ENCODE measurements around the gene PLK5. TPM values are rescaled to one million over a fixed set of nuclear protein-coding genes. Genes with fewer than 3 reads are reported as not detected.

The PLK5 gene
- polyA plus RNA-seq, 1 donor from 2014 or later: 3.6 TPM

GRCh38 chr19:1514295-1514661 is 9.6 kb upstream of the PLK5 start:
- no peaks in the 10 kb centered on the region for H3K9me3 ChIP-seq (ENCODE audit: low read length)
- no peak overlapping the region for H3K4me3 ChIP-seq (ENCODE audit: low read length)
- H2AFZ ChIP-seq (ENCODE audit: low read depth, low read length): no peak overlapping the region
- H3K9me2 ChIP-seq (ENCODE audit: insufficient read depth, low read length): no peaks in the 10 kb centered on the region
- H3K4me2 ChIP-seq (ENCODE audit: low read length): no peak overlapping the region
- H3K27me3 ChIP-seq (ENCODE audit: insufficient read depth, low read depth, low read length): peaks cover 22% of the 10 kb centered on the region
- TF ChIP-seq CTCF (IDR thresholded peaks at IDR 0.05; ENCODE audit: poor library complexity, severe bottlenecking): no peak
- no peak for TF ChIP-seq EP300 (conservative IDR thresholded peaks at IDR 0.05; ENCODE audit: poor library complexity, severe bottlenecking)
- TF ChIP-seq MXI1 (conservative IDR thresholded peaks at IDR 0.05; ENCODE audit: poor library complexity, severe bottlenecking): no peak
- TF ChIP-seq SMC3 (conservative IDR thresholded peaks at IDR 0.05; ENCODE audit: poor library complexity): no peak
- H3K27ac ChIP-seq (ENCODE audit: low read length): no peak overlapping the region
- H3K36me3 ChIP-seq (ENCODE audit: insufficient read depth, low read length): no peaks in the 10 kb centered on the region
- no peaks in the 10 kb centered on the region for H3F3A ChIP-seq (ENCODE audit: insufficient read depth, low read length, poor library complexity, severe bottlenecking)
- no peak overlapping the region for H3K9ac ChIP-seq (ENCODE audit: low read length)
- no peaks in the 10 kb centered on the region for H3K79me2 ChIP-seq (replicated peaks; ENCODE audit: insufficient read depth, low read length)
- H4K20me1 ChIP-seq (ENCODE audit: insufficient read depth): no peaks in the 10 kb centered on the region

GRCh38 chr19:1514986-1515721 is 8.7 kb upstream of the PLK5 start:
- H3K27me3 ChIP-seq (ENCODE audit: insufficient read depth, low read depth, low read length): peaks cover 22% of the 10 kb centered on the region
- H3K9ac ChIP-seq (ENCODE audit: low read length): no peak overlapping the region
- no peaks in the 10 kb centered on the region for H3F3A ChIP-seq (ENCODE audit: insufficient read depth, low read length, poor library complexity, severe bottlenecking)
- no peaks in the 10 kb centered on the region for H3K9me3 ChIP-seq (ENCODE audit: low read length)
- no peaks in the 10 kb centered on the region for H3K9me2 ChIP-seq (ENCODE audit: insufficient read depth, low read length)
- H3K36me3 ChIP-seq (ENCODE audit: insufficient read depth, low read length): no peaks in the 10 kb centered on the region
- no peak overlapping the region for H2AFZ ChIP-seq (ENCODE audit: low read depth, low read length)
- H3K4me2 ChIP-seq (ENCODE audit: low read length): no peak overlapping the region
- no peak overlapping the region for H3K27ac ChIP-seq (ENCODE audit: low read length)
- no peak overlapping the region for H3K4me3 ChIP-seq (ENCODE audit: low read length)
- TF ChIP-seq MXI1 (conservative IDR thresholded peaks at IDR 0.05; ENCODE audit: poor library complexity, severe bottlenecking): no peak
- H3K79me2 ChIP-seq (replicated peaks; ENCODE audit: insufficient read depth, low read length): no peaks in the 10 kb centered on the region
- no peaks in the 10 kb centered on the region for H4K20me1 ChIP-seq (ENCODE audit: insufficient read depth)

- Histone ChIP-seq H3K9ac (ENCODE audit: low read length) (no peak overlapping the region), H3K79me2 (replicated peaks; ENCODE audit: insufficient read depth, low read length) (no peaks in the 10 kb centered on the region), H2AFZ (ENCODE audit: low read depth, low read length) (no peak overlapping the region), H3K36me3 (ENCODE audit: insufficient read depth, low read length) (no peaks in the 10 kb centered on the region), H3K27me3 (ENCODE audit: insufficient read depth, low read depth, low read length) (peaks cover 22% of the 10 kb centered on the region), H3F3A (ENCODE audit: insufficient read depth, low read length, poor library complexity, severe bottlenecking) (no peaks in the 10 kb centered on the region), H3K4me3 (ENCODE audit: low read length) (no peak overlapping the region), H3K9me2 (ENCODE audit: insufficient read depth, low read length) (no peaks in the 10 kb centered on the region), H4K20me1 (ENCODE audit: insufficient read depth) (no peaks in the 10 kb centered on the region), H3K9me3 (ENCODE audit: low read length) (no peaks in the 10 kb centered on the region), H3K27ac (ENCODE audit: low read length) (no peak overlapping the region), H3K4me2 (ENCODE audit: low read length) (no peak overlapping the region)
- no peak for TF ChIP-seq EZH2 (IDR thresholded peaks at IDR 0.05; ENCODE audit: borderline replicate concordance, insufficient read depth, low read length, poor library complexity, severe bottlenecking)
- no peak for TF ChIP-seq CTCF (IDR thresholded peaks at IDR 0.05; ENCODE audit: poor library complexity, severe bottlenecking)
- no peak for TF ChIP-seq REST (IDR thresholded peaks at IDR 0.05; ENCODE audit: borderline replicate concordance)
- TF ChIP-seq SMC3 (conservative IDR thresholded peaks at IDR 0.05; ENCODE audit: poor library complexity): no peak
- no peak for TF ChIP-seq POLR2AphosphoS5 (IDR thresholded peaks at IDR 0.05)
- TF ChIP-seq EP300 (conservative IDR thresholded peaks at IDR 0.05; ENCODE audit: poor library complexity, severe bottlenecking): no peak
- no peak for TF ChIP-seq RAD21 (conservative IDR thresholded peaks at IDR 0.05)
- no peak for TF ChIP-seq TAF1 (IDR thresholded peaks at IDR 0.05; ENCODE audit: low read depth)
- no peak for TF ChIP-seq MXI1 (conservative IDR thresholded peaks at IDR 0.05; ENCODE audit: poor library complexity, severe bottlenecking)
These were observed 7.5 kb upstream of the PLK5 start for GRCh38 chr19:1516395-1516753.
